Amniotic stem cell (primary cell): ENCODE data around the gene TMEM200A.

Source experiments
- DNase-seq: peaks from one replicate; lab custom pipeline; 2025; lab: John Stamatoyannopoulos, UW

TMEM200A gene

DNA sequence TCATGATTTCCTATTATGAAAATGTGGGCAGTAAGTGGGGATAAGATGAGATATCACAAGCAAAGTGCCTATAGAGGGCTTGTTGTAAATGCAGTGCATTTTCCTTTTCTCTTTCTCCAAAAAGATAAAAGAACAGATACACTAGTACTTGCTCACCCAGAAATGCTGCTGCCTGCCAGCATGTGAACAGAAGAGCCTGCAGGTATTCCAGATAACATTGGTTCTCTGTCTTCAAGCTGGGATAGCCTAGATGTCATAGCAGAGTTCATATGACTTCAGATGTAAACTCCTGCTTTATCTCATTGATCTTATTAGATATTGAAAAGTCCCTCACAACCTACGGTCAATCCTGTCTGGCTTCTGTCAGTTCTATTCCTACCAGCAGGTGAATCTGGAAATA is 123.7 kb downstream of the TMEM200A start:
- no peak for DNase-seq
